ENCODE measurements around the gene TDRD3. TPM values are rescaled to one million over a fixed set of nuclear protein-coding genes. Genes with fewer than 3 reads are reported as not detected.

Gene TDRD3
- total RNA-seq = 10 to 100 TPM; 20.3 to 22.1 TPM

DNA sequence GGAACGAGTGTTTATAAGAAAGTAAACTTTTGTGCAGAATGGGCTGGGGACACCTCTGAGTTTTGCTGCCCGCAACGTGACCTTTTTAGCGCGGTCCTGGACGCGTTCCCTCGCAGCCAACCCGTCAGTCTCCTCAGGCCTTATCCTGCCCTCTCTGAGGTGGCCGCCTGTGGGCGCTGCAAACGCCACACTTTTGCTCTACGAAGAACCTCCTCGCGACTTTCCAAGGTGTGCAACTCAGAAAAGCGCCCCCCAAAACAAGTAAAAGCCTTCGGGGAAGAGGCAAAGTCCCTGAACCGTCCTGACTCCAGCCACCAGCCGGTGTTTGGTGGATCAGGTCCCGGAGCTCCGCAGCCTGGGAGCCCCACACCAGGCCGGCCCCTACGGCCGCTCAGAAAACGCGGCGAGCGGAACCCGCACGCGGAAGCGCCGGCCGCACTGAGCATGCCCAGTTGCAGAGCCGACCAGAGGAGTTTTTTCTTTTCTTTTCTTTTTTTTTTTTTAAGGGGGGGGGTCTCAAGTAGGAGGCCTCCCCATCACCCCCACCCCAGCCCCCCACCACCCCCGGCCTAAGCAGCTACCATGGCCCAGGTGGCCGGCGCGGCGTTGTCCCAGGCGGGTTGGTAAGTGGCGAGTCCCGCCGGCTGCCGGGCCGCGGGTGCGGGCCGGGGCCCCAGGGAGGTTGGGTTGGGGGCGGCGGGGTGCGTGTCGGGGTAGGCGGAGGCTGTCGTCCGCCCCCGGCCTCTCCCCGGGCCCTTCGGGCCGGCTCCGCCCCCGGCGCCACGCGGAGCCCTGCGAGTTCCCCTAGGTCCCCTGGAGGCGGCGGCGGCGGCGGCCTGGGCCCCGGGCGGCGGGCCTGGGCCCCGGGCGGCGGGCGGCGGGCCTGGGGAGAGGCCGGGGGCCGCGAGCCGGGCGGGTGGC lies at the start of gene TDRD3:
TDRD3 (plus strand) TSS at position 438 of the 921 bp plus-strand sequence; CDS start at position 583, 145 bp downstream.
- Mint-ChIP-seq H3K36me3 (ENCODE audit: low read depth) (no peaks in the 10 kb centered on the region), H3K9me3 (no peaks in the 10 kb centered on the region), H3K4me1 (peaks cover 35% of the 10 kb centered on the region), H3K4me3 (peak within 1 kb of the TSS; percentile 93), H3K27me3 (no peaks in the 10 kb centered on the region), H3K27ac (peak within 1 kb of the TSS; percentile 96)
- DNase-seq = peak; percentile 85
- ChIA-PET POLR2A (interaction anchor here (0.7 to 3.8 kb wide), 6 partner anchors 10 to 233 kb away, joined by 4 to 32 read pairs (median 7); partner anchors contain the start of gene DIAPH3), CTCF (interaction anchor here (0.7 to 3.8 kb wide), 6 partner anchors 10 to 233 kb away, joined by 3 to 16 read pairs (median 4); no protein-coding TSS in a partner anchor)

DNA sequence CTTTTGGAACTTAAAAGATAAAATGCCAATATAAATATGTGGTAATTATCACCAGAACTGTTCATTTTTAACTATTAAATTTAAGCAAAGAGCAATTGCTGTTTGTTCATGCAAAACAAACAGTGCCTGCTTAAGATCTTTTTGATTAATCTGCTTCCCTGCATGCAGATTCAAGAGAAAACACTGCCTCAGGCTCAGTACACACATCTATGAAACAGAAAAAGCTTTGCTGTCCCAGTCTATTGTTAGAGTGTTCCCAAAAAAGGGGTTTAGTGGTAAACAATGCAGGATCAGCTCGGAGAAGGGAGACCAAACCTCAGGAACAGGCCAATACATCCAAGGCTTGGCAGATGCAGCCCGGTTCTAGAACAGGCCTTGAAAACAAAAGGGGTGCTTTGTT lies 49.3 kb upstream of the TDRD3 start:
- no peak overlapping the region for H3K4me3 Mint-ChIP-seq
- no peaks in the 10 kb centered on the region for H3K36me3 Mint-ChIP-seq (ENCODE audit: low read depth)
- POLR2A ChIA-PET = no interaction called here
- CTCF ChIA-PET = no interaction called here
- H3K27ac Mint-ChIP-seq = no peak overlapping the region
- H3K4me1 Mint-ChIP-seq = no peaks in the 10 kb centered on the region
- DNase-seq = no peak
- peaks cover 10% of the 10 kb centered on the region for H3K27me3 Mint-ChIP-seq
- no peaks in the 10 kb centered on the region for H3K9me3 Mint-ChIP-seq

DNA sequence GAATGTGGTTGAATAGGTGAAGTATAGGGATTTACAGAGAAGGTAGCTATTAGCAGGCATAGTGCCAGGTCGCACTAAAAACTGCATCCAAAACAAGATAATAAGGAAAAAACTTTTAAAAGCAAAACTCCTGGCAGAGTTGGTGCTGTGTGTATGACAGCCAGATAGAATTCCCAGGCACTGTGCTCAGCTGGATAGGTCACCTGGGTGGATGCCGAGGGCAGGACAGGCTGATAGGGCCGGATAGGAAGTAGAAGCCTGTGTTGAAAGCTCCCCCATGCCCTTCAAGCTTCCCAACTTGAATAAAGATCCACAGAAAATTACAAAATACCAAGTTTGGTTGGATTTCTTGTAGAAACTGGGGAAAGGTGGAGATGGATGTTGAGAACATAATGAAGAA lies 48.9 kb upstream of the TDRD3 start:
- DNase-seq = no peak
- Mint-ChIP-seq H3K4me3 (no peak overlapping the region), H3K9me3 (no peaks in the 10 kb centered on the region), H3K27me3 (peaks cover 10% of the 10 kb centered on the region), H3K36me3 (ENCODE audit: low read depth) (no peaks in the 10 kb centered on the region), H3K4me1 (no peaks in the 10 kb centered on the region), H3K27ac (no peak overlapping the region)
- CTCF ChIA-PET = no interaction called here
- POLR2A ChIA-PET = interaction anchor here (0.7 kb wide), 1 partner anchor 1582 kb away, joined by 3 read pairs; no protein-coding TSS in a partner anchor

DNA sequence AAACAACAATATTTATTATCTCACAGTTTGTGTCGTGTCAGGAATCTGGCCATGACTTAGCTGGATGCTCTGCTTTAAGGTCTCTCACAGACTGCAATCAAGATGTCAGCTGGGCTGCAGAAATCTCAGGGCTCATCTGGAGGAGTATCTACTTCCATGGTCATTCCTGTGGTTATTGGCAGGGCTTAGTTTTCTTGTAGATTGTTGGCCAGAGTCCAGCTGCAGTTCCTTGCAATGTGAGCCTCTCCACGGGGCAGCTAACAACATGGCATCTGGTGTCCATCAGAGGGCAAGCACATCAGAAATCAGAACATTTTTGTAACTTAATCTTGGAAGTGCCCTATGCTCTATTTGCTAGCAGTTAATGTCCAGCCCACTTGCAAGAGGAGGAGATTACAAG lies 45.7 kb upstream of the TDRD3 start:
- Mint-ChIP-seq H3K9me3 (no peaks in the 10 kb centered on the region), H3K36me3 (ENCODE audit: low read depth) (no peaks in the 10 kb centered on the region), H3K27me3 (peaks cover 3% of the 10 kb centered on the region), H3K4me1 (no peaks in the 10 kb centered on the region), H3K4me3 (no peak overlapping the region), H3K27ac (no peak overlapping the region)
- DNase-seq = no peak
- POLR2A ChIA-PET = no interaction called here
- CTCF ChIA-PET = no interaction called here

DNA sequence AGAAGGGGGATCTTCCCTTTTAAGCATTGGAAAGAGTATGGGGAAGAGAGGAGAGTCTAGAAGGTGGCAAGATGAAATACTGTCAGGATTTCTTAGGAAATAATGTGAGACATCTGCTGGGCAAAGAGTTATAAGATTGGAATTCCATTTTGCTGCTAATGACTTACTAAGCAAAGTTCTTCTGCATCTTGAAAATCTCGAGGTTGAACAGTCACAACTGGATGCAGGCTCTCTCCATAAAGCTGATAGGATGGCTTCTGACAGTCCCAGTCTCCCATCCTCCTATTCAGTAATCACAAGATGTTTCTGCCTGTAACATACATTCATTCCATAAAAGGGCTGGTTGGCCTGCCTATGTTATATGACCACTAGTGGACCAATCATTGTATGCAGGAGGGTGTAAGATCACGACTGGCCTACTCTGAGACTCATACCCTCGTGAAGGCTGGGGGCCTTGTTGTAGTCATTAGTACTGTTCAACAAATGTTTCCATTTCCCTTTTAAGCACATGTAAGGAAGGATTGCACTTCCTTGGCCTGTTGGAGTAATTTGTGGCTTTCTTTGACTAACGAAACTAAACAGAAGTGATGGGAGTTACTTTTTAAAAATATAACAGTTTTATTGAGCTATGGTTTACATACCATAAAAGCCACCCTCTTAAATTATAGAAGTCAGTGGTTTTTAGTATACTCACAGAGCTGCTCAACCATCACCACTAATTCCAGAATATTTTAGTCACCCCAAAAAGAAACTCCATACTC lies 45.0 kb upstream of the TDRD3 start:
- H3K4me1 Mint-ChIP-seq = no peaks in the 10 kb centered on the region
- ChIA-PET CTCF (no interaction called here), POLR2A (no interaction called here)
- H3K27ac Mint-ChIP-seq = no peak overlapping the region
- DNase-seq = no peak
- H3K27me3 Mint-ChIP-seq = peaks cover 3% of the 10 kb centered on the region
- no peaks in the 10 kb centered on the region for H3K36me3 Mint-ChIP-seq (ENCODE audit: low read depth)
- H3K4me3 Mint-ChIP-seq = no peak overlapping the region
- no peaks in the 10 kb centered on the region for H3K9me3 Mint-ChIP-seq

DNA sequence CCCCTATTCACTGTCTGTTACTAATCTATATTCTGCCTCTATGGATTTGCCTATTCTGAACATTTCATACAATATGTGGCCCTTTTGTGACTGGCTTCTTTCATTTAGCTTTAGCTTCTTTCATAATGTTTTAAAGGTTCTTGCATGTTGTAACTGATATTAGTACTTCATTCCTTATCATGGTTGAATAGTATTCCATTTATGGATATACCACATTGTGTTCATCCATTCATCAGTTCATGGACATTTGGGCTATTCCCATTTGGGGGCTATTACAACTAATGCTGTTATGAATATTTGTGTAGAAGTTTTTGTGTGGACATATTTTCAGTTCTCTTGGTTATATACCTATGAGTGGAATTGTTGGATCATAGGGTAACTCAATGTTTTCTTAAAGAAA lies 44.4 kb upstream of the TDRD3 start:
- CTCF ChIA-PET = no interaction called here
- no peak for DNase-seq
- no peak overlapping the region for H3K4me3 Mint-ChIP-seq
- H3K27me3 Mint-ChIP-seq = peaks cover 5% of the 10 kb centered on the region
- H3K9me3 Mint-ChIP-seq = no peaks in the 10 kb centered on the region
- no peaks in the 10 kb centered on the region for H3K4me1 Mint-ChIP-seq
- no peak overlapping the region for H3K27ac Mint-ChIP-seq
- POLR2A ChIA-PET = no interaction called here
- H3K36me3 Mint-ChIP-seq (ENCODE audit: low read depth) = no peaks in the 10 kb centered on the region

DNA sequence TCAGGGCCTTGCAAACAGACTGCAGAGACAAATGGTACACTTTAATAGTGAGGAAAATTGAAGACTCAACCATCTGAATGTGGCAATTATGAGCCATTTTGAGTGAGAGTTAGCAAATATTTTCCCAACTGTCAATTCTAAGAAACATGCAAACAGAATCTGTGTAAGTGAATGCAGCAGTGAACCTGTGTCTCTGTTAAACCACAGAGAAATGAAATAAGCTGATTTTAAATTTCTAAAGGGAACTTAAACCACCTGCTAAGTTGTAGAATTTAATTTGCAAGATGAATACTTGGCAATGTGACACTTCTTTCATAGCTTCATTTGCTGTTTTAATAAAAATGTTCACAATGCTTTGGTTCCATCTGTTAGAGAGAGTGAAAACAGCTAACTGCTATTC lies 42.0 kb upstream of the TDRD3 start:
- no peak for DNase-seq
- POLR2A ChIA-PET = no interaction called here
- Mint-ChIP-seq H3K4me1 (no peaks in the 10 kb centered on the region), H3K27ac (no peak overlapping the region), H3K4me3 (no peak overlapping the region), H3K27me3 (peaks cover 5% of the 10 kb centered on the region), H3K36me3 (ENCODE audit: low read depth) (no peaks in the 10 kb centered on the region), H3K9me3 (no peaks in the 10 kb centered on the region)
- CTCF ChIA-PET = no interaction called here

DNA sequence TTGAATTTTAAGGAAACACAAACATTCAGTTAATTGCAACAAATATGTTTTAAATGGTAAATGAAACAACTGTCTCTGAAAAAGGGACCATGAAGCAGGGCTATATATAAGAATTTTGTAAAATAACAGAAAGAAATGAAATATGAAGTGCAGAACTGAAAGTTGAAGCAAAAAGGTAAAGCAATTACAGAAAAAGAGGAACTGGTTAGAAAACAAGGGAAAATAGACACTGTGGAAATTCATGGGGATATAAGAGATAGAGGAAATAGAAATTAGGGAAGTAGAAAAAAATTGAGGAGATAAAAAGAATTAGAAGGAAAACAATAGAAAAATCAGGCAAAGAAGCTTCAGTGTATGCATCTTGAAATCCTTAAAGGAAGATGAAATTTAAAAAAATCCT lies 40.0 kb upstream of the TDRD3 start:
- ChIA-PET POLR2A (no interaction called here), CTCF (no interaction called here)
- DNase-seq = no peak
- H3K4me3 Mint-ChIP-seq = no peak overlapping the region
- H3K4me1 Mint-ChIP-seq = no peaks in the 10 kb centered on the region
- H3K27me3 Mint-ChIP-seq = peaks cover 7% of the 10 kb centered on the region
- H3K27ac Mint-ChIP-seq = no peak overlapping the region
- H3K36me3 Mint-ChIP-seq (ENCODE audit: low read depth) = no peaks in the 10 kb centered on the region
- no peaks in the 10 kb centered on the region for H3K9me3 Mint-ChIP-seq

DNA sequence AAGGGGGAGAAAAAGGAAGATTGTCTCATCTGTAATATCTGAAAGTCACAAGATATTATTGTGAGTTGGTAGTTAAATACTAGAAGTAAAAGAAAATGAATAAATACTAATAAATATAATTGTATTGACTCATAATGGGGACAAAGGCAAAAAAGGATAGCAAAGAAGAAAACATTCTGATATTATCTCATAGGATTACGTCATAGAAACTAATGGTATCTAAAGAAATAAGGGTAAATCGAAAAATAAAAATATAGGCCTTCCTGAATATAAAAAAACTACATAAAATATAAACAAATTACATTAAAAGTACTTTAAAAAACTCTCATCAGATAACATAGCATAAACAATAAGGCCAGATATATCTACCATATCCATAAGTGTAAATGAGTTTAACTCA lies 38.6 kb upstream of the TDRD3 start:
- peaks cover 10% of the 10 kb centered on the region for H3K27me3 Mint-ChIP-seq
- no peaks in the 10 kb centered on the region for H3K4me1 Mint-ChIP-seq
- no peaks in the 10 kb centered on the region for H3K9me3 Mint-ChIP-seq
- H3K36me3 Mint-ChIP-seq (ENCODE audit: low read depth) = no peaks in the 10 kb centered on the region
- DNase-seq = no peak
- no peak overlapping the region for H3K4me3 Mint-ChIP-seq
- no peak overlapping the region for H3K27ac Mint-ChIP-seq
- POLR2A ChIA-PET = no interaction called here
- CTCF ChIA-PET = no interaction called here

DNA sequence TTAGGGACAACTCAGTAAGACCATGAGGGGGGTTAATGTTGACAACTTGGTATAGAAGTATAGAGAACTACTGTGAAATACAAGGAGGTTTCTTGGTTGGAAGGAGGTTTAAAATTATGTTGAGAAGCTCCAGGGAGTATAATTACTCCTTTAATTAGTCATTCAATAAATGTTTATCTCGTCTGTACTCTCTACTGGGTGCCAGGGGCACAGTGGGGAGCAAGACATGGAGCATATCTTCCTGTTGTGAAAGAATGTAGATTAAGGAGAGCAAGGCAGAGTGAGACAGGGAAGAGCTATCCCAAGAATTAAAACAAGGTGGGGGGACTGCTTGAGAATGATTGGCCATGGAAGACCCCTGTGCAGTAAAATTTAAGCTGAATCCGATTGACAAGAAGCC lies 33.7 kb upstream of the TDRD3 start:
- POLR2A ChIA-PET = no interaction called here
- no peak overlapping the region for H3K27ac Mint-ChIP-seq
- H3K36me3 Mint-ChIP-seq (ENCODE audit: low read depth) = no peaks in the 10 kb centered on the region
- no peak for DNase-seq
- CTCF ChIA-PET = no interaction called here
- no peaks in the 10 kb centered on the region for H3K4me1 Mint-ChIP-seq
- H3K9me3 Mint-ChIP-seq = no peaks in the 10 kb centered on the region
- no peak overlapping the region for H3K4me3 Mint-ChIP-seq
- peaks cover 13% of the 10 kb centered on the region for H3K27me3 Mint-ChIP-seq

DNA sequence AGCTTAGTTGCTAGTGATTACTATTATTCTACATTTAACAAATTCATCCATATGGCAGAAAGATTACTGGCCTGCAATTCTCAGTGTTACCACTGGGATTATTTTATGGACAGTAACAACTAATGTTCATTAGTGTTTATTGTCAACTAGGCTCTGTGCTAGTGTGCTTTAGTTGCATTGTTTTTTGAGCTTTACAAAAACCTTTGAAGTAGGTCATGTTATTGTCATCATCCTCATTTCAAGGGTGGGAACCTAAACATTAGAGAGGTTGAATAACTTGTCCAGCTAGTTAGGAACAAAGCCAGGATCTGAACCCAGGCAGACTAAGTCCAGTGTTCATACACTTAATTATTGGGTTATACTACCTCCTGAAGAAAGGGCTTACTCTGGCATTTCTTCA lies 27.8 kb upstream of the TDRD3 start:
- H3K4me3 Mint-ChIP-seq = no peak overlapping the region

DNA sequence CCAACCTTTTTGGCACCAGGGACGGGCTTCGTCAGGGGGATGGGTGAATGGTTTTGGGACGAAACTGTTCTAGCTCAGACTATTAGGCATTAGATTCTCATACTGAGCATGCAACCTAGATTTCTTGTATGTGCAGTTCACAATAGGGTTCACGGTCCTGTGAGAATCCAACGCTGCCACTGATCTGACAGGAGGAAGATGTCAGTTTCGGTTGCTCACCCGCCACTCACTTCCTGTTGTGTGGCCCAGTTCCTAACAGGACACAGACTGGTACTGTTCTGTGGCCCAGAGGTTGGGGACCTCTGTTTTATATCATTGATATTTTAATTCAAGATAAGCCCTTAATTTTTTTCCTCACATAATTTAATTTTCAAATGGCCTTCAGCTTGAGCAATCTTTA lies 26.7 kb upstream of the TDRD3 start:
- H3K9me3 Mint-ChIP-seq = no peaks in the 10 kb centered on the region
- ChIA-PET POLR2A (no interaction called here), CTCF (interaction anchor here (0.9 kb wide), 1 partner anchor 8 kb away, joined by 3 read pairs; no protein-coding TSS in a partner anchor)
- H3K27me3 Mint-ChIP-seq = peaks cover 4% of the 10 kb centered on the region
- peaks cover 2% of the 10 kb centered on the region for H3K36me3 Mint-ChIP-seq (ENCODE audit: low read depth)
- no peak overlapping the region for H3K27ac Mint-ChIP-seq
- no peaks in the 10 kb centered on the region for H3K4me1 Mint-ChIP-seq
- peak; percentile 32 for DNase-seq
- H3K4me3 Mint-ChIP-seq = no peak overlapping the region

More for the DNA sequence above, 27.8 kb upstream of the TDRD3 start:
- DNase-seq = no peak
- Mint-ChIP-seq H3K36me3 (ENCODE audit: low read depth) (no peaks in the 10 kb centered on the region), H3K9me3 (no peaks in the 10 kb centered on the region), H3K27me3 (peaks cover 2% of the 10 kb centered on the region), H3K4me1 (no peaks in the 10 kb centered on the region), H3K27ac (no peak overlapping the region)
- POLR2A ChIA-PET = no interaction called here
- CTCF ChIA-PET = interaction anchor here (0.7 to 1.2 kb wide), 4 partner anchors 9 to 62 kb away, joined by 3 to 5 read pairs (median 3); no protein-coding TSS in a partner anchor

DNA sequence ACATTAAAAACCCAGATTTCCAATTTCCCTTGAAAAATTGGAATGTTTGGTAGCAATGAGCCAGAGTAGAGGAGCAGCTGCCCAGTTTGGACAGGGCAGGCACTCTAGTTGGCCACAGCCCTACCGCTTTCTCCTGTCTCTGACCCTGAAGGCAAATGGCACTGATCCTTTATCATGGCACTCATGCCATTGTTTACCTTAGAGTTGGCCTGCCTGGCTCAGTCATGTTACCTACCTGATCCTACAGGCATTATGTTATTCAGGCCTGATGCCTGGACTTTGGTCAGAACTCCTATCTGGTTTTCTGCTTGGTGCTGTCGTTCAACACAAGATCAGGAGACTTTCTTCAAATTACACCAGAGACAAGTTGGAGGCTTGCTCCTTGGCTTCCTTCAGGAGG lies 24.9 kb upstream of the TDRD3 start:
- H3K4me1 Mint-ChIP-seq = no peaks in the 10 kb centered on the region
- ChIA-PET CTCF (no interaction called here), POLR2A (no interaction called here)
- H3K27me3 Mint-ChIP-seq = peaks cover 2% of the 10 kb centered on the region
- H3K9me3 Mint-ChIP-seq = no peaks in the 10 kb centered on the region
- no peak overlapping the region for H3K27ac Mint-ChIP-seq
- H3K36me3 Mint-ChIP-seq (ENCODE audit: low read depth) = peaks cover 2% of the 10 kb centered on the region
- no peak for DNase-seq
- no peak overlapping the region for H3K4me3 Mint-ChIP-seq

Measured in activated CD4-positive, alpha-beta memory T cell treated with anti-CD3 and anti-CD28 coated beads, Interleukin-2, amount 10 ng/mL, durations not matched to agents 7 days and 5 days (primary cell).